Measurements from ENCODE around the gene RASGEF1B. TPM values are rescaled to one million over a fixed set of nuclear protein-coding genes. Genes with fewer than 3 reads are reported as not detected.

The RASGEF1B gene
- total and polyA plus RNA-seq, 8 donors: 5.4 to 56.8 (median 9.4) TPM

- H3K4me3 ChIP-seq: no peak overlapping the region
- H3K4me1 ChIP-seq: peaks cover 0 to 13% (median 8%) of the 10 kb centered on the region in 4 donors
- intact Hi-C loops (cut with DNase I; ENCODE audit: low total_unique reads): no loop called here
- peak in 1 of 2 donors; percentile 31 for DNase-seq
- 25 to 43% (median 37%) methylated on average over 2 of the region's 2 CpGs for WGBS, 5 donors
- no peak overlapping the region for H3K27ac ChIP-seq
- no peaks in the 10 kb centered on the region for H3K36me3 ChIP-seq
- TF ChIP-seq POLR2AphosphoS5 (IDR thresholded peaks at IDR 0.05) (no peak), EP300 (IDR thresholded peaks at IDR 0.05) (no peak)
- H3K27me3 ChIP-seq: no peaks in the 10 kb centered on the region
- no peaks in the 10 kb centered on the region for H3K9me3 ChIP-seq
Observed at GRCh38 chr4:81380437-81380836, 91.3 kb downstream of the RASGEF1B start.

GRCh38 chr4:81378386-81378785 lies 93.3 kb downstream of the RASGEF1B start:
- Histone ChIP-seq H3K27ac (no peak overlapping the region), H3K4me3 (no peak overlapping the region), H3K27me3 (no peaks in the 10 kb centered on the region), H3K9me3 (no peaks in the 10 kb centered on the region), H3K4me1 (peaks cover 0 to 13% (median 8%) of the 10 kb centered on the region in 4 donors), H3K36me3 (no peaks in the 10 kb centered on the region)
- TF ChIP-seq EP300 (IDR thresholded peaks at IDR 0.05) (no peak), CTCF (IDR thresholded peaks at IDR 0.05) (no peak), POLR2AphosphoS5 (IDR thresholded peaks at IDR 0.05) (no peak), POLR2A (IDR thresholded peaks at IDR 0.05) (no peak)
- 86 to 93% (median 91%) methylated on average over 1 of the region's 1 CpG for WGBS, 5 donors
- DNase-seq: no peak
- intact Hi-C loops (cut with DNase I; ENCODE audit: low total_unique reads): no loop called here

- no peaks in the 10 kb centered on the region for H3K9me3 ChIP-seq
Observed at GRCh38 chr4:81377191-81377590, 94.5 kb downstream of the RASGEF1B start.

GRCh38 chr4:81376720-81377119 lies 95.0 kb downstream of the RASGEF1B start:
- Histone ChIP-seq H3K9me3 (no peaks in the 10 kb centered on the region), H3K4me3 (no peak overlapping the region), H3K27me3 (no peaks in the 10 kb centered on the region), H3K4me1 (peaks cover 0 to 13% (median 8%) of the 10 kb centered on the region in 4 donors), H3K36me3 (no peaks in the 10 kb centered on the region), H3K27ac (no peak overlapping the region)
- WGBS, 5 donors: 76 to 88% (median 84%) methylated on average over 2 of the region's 2 CpGs
- no peak for DNase-seq
- TF ChIP-seq POLR2A (IDR thresholded peaks at IDR 0.05) (no peak), EP300 (IDR thresholded peaks at IDR 0.05) (no peak), CTCF (IDR thresholded peaks at IDR 0.05) (no peak), POLR2AphosphoS5 (IDR thresholded peaks at IDR 0.05) (no peak)
- intact Hi-C loops (cut with DNase I; ENCODE audit: low total_unique reads): no loop called here

More at GRCh38 chr4:81377191-81377590, 94.5 kb downstream of the RASGEF1B start:
- intact Hi-C loops (cut with DNase I; ENCODE audit: low total_unique reads): no loop called here
- WGBS, 5 donors: 18 to 29% (median 19%) methylated on average over 1 of the region's 1 CpG
- TF ChIP-seq POLR2A (IDR thresholded peaks at IDR 0.05): no peak
- TF ChIP-seq EP300 (IDR thresholded peaks at IDR 0.05): no peak
- no peak for TF ChIP-seq POLR2AphosphoS5 (IDR thresholded peaks at IDR 0.05)
- no peak for TF ChIP-seq CTCF (IDR thresholded peaks at IDR 0.05)
- H3K4me3 ChIP-seq: no peak overlapping the region
- H3K27ac ChIP-seq: no peak overlapping the region
- DNase-seq: no peak
- no peaks in the 10 kb centered on the region for H3K36me3 ChIP-seq
- H3K4me1 ChIP-seq: peaks cover 0 to 13% (median 8%) of the 10 kb centered on the region in 4 donors
- no peaks in the 10 kb centered on the region for H3K27me3 ChIP-seq
